Measurements from ENCODE around the gene HMGN2. TPM values are rescaled to one million over a fixed set of nuclear protein-coding genes. Genes with fewer than 3 reads are reported as not detected.

The HMGN2 gene
- total and polyA plus RNA-seq, 2 of the 13 experiments (the other 11 are each of a cell fraction or from before 2014, with no cell fraction given), result 63.4 to 343 TPM

DNA sequence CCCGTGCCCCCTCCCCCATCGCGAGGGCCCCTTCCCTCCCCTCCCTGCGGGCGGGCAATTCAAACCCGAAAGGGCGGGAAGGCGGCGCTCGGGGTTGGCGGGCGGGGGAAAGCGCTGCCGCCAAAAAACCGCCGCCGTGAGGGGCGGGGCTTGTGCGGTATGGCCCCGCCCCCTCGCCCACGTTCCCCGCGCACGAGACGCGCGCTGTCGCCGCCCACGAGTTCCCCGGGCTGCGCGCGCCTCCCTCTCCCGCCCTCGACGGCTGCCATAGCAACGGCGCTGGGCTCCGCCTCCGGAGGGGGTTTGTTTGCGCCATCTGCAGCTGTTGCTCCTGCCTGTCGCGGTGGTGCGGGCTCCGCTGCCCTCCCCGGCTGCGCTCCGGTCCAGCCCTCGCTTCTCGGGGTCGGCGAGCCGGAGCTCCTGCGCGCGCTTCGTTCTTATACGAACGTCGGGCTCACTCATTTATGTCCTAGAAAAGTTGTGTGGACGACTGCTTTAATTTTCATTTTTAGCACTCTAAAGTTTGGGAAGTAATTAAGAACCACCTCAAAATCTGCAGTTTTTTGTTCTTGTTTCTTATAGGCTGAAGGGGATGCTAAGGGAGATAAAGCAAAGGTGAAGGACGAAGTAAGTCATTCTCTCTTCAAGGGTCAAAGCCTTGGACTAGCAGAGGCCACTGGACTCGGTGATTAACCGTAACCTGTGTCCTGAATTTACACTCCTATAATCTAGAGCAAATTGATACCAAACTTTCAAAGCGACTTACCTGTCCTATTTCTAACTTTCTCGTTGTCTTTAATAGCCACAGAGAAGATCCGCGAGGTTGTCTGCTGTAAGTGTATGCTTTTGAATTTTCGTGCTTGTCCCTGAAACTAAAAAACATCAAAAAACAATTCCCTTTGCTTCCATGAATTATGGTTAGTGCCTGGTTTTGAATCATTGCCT lies 933 bp downstream of the HMGN2 start (continued):
- TF ChIP-seq JDP2 (CRISPR knock-in tag; IDR thresholded peaks at IDR 0.05; ENCODE audit: borderline replicate concordance) (no peak), ASH2L (IDR thresholded peaks at IDR 0.05; ENCODE audit: insufficient read length, low read depth, low read length) (no peak), ZNF460 (CRISPR knock-in tag; IDR thresholded peaks at IDR 0.05; ENCODE audit: borderline replicate concordance) (no peak), SIN3A (IDR thresholded peaks at IDR 0.05; ENCODE audit: borderline replicate concordance, low read depth, low read length) (peak; percentile 96; the same call in 1 of the 2 replicates), SRSF4 (IDR thresholded peaks at IDR 0.05; ENCODE audit: low read depth, low read length, poor library complexity, severe bottlenecking) (no peak), EP300 (IDR thresholded peaks at IDR 0.05; ENCODE audit: low read depth in 2 of 2, low read length in 2 of 2) (peak in 1 of 2 experiments; percentile 16; a peak in 1 of 4 replicates), EP300 (CRISPR knock-in tag; IDR thresholded peaks at IDR 0.05; ENCODE audit: borderline replicate concordance) (no peak)
- TF ChIP-seq, protein P1, sequence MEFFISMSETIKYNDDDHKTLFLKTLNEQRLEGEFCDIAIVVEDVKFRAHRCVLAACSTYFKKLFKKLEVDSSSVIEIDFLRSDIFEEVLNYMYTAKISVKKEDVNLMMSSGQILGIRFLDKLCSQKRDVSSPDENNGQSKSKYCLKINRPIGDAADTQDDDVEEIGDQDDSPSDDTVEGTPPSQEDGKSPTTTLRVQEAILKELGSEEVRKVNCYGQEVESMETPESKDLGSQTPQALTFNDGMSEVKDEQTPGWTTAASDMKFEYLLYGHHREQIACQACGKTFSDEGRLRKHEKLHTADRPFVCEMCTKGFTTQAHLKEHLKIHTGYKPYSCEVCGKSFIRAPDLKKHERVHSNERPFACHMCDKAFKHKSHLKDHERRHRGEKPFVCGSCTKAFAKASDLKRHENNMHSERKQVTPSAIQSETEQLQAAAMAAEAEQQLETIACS (CRISPR knock-in tag; IDR thresholded peaks at IDR 0.05), result peak; percentile 59; the same call in 1 of the 2 replicates
- TF ChIP-seq, protein P2, sequence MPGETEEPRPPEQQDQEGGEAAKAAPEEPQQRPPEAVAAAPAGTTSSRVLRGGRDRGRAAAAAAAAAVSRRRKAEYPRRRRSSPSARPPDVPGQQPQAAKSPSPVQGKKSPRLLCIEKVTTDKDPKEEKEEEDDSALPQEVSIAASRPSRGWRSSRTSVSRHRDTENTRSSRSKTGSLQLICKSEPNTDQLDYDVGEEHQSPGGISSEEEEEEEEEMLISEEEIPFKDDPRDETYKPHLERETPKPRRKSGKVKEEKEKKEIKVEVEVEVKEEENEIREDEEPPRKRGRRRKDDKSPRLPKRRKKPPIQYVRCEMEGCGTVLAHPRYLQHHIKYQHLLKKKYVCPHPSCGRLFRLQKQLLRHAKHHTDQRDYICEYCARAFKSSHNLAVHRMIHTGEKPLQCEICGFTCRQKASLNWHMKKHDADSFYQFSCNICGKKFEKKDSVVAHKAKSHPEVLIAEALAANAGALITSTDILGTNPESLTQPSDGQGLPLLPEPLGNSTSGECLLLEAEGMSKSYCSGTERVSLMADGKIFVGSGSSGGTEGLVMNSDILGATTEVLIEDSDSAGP (CRISPR knock-in tag; IDR thresholded peaks at IDR 0.05; ENCODE audit: borderline replicate concordance), result peak; percentile 32; the same call in 1 of the 2 replicates

All from HepG2 (cell line).